KOPT-K1 (cell line): ENCODE data around the gene DIPK1A.

Experiments
- H3K27ac ChIP-seq: fragments of 200-600 bp; sonication (generic); 2 replicates; pipeline ENCODE4 v1.5.1; 2016; ENCODE audit warnings: antibody characterized with exemption, mild to moderate bottlenecking, low read depth, low read length; ENCODE audit not compliant: poor library complexity, severe bottlenecking
- H3K36me3 ChIP-seq: fragments of 200-600 bp; sonication (generic); 2 replicates; pipeline ENCODE4 v1.5.1; 2017; ENCODE audit warnings: antibody characterized with exemption, mild to moderate bottlenecking, low read length, moderate library complexity; ENCODE audit not compliant: insufficient read depth
- H3K9me3 ChIP-seq: fragments of 200-600 bp; sonication (generic); 2 replicates; pipeline ENCODE4 v1.5.1; 2017; ENCODE audit warnings: antibody characterized with exemption, low read length, mild to moderate bottlenecking; ENCODE audit not compliant: insufficient read depth, poor library complexity, severe bottlenecking

DIPK1A gene

DNA sequence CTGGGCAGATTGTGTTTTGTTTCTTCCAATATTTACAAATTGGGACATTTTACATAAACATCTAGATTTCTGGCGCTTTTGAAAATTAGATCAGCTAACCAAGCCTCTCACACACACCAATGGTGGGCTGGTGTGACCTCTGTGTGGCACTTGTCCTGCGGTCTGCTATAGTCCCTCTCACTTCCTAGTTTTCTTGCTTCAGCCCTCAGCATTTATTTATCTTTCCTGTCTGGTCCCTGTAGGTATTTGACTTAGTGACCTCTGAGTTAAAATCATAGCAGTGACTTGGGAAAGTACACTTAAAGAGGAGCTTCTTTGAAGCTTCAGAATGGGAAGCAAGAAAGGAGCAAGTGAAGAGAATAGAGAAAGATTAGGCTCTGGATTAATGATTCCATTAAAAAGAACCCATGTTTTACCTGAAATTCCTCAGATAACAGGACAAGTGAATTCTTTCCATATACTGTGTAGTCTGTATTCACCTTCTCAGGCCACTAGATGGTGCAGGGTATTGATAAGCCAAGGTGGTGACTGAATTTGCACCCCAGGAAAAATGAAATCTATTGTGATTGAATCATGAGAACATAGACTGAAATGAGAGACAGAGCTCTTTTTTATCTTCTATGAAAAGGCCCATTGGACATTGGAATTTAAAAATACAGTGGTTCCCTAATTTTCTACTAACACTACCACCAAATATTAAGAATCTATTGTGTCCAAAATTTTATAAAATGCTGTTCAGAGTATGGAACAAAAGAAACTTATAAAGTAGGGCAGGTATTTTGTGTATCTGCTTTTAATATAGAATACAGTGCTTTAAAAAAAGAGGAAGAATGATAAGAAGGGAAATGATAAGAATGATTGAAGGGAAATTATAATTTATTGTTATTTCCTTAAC lies 7.1 kb upstream of the DIPK1A start:
- Histone ChIP-seq H3K36me3 (no peaks in the 10 kb centered on the region), H3K27ac (no peak overlapping the region), H3K9me3 (no peaks in the 10 kb centered on the region)

DNA sequence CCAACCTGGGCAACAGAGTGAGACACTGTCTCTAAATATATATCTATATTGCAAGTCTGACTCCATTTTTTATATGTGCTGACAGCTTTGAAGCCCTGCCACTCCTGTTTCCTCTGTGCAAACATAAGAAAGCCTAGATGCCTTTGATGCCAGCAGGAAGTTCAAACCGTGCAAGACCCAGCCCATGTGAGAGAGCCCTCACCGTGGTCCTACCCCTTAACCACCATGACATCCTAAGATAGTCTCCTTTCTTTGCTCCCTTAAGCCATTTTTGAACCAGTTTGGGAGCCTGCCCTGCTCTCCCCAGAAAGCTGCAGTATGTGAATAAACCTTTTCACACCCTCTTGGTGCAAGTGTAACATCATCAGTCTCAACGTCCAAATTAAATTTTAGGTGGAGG lies 3.7 kb upstream of the DIPK1A start:
- H3K27ac ChIP-seq = peak overlapping the region; percentile 94
- H3K36me3 ChIP-seq = no peaks in the 10 kb centered on the region
- H3K9me3 ChIP-seq = no peaks in the 10 kb centered on the region

DNA sequence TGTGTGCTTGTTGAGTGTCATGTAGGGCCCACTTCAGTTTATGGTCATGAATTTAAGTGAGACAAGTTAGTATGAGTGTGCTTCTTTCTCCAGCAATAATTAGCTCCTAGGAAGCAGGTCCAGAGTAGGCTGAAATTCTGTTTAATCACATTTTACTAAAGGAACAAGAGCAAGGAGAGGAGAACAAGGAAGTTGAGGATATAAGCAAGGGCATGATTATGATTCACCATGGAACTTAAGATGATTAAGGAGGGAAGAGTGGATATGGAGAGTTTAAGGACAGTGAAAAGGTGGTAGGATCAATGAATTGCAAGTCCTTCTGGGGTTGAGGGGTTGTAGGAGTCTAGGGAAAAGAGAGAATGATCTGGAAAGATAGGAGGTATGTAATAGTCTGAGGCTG lies 3.1 kb upstream of the DIPK1A start:
- Histone ChIP-seq H3K36me3 (no peaks in the 10 kb centered on the region), H3K27ac (peak overlapping the region; percentile 94), H3K9me3 (no peaks in the 10 kb centered on the region)

DNA sequence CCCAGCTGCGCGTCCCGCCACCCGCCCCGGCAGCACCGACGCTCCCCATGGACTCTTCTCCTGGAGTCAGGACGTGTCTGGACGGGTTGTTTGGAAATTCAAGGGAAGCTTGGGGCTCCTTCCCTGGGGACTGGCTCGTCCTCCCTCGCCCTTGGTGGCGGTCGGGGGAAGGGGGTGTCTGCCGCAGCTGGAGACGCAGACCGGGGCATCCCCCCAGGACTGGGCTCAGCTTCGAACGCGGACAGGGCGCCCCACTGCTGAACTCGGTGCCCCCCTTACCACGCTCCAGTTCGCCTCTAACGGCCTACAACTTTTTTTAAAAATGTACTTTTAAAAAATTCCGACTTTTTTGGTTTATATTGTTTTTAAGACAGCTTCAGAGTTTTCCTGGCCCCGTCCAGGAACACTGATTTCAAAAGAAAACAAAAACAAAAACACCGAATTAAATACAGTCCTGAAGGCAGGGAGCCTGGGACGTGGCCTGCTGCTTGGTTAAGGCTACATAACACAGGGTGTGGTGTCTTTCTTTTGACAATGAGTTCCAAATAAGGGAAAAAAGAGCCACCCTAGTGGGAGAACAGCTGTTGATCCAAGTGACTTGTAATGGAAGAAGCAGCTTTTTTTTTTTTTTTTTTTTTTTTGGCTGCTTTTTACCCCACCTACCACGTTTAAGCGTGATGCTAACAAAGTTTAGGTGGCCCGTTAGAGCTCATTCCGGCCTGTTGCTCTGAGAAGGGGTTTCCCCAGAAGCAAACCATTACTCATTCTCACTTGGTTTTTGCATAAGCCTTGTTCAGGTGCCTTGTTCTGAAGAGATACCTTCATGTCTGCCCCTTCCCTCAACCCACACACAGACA lies 862 bp upstream of the DIPK1A start:
- Histone ChIP-seq H3K9me3 (no peaks in the 10 kb centered on the region), H3K36me3 (no peaks in the 10 kb centered on the region), H3K27ac (peak overlapping the region; percentile 94)

DNA sequence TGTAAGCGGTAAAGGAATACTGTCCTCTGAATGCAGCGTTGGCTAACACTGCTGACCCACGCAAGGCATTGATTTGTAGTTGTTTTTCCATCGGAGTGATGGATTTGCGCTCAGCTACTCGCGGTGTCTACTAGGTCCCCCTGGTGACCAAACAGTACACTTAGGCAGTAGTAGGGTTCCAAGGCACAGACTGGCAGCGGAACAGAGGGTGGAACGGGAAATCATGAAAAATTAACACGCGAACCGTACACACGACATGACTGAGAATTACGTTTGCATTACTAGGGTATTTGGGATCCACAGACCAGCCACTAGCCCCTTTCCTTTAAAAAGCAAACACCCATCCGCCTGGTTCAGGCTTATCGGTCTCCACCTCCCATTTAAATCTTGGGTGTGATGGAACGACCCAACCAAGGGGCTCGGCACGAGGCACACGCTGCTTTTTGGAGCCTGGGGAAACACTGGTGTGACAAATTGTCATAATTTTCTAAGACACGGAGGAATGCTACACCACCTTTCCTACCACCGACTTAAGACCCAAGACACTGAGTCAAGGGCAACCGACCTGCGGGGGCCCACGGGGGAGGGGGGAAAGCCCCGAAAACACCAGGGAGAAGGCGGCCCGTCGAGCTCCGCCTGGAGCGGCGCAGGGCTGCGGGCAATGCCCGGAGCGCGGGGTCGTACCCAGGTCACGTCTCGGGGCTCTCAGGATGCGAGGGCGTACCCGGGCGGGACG lies 699 bp downstream of the DIPK1A start:
- no peaks in the 10 kb centered on the region for H3K36me3 ChIP-seq
- no peaks in the 10 kb centered on the region for H3K9me3 ChIP-seq
- H3K27ac ChIP-seq = peak overlapping the region; percentile 94

DNA sequence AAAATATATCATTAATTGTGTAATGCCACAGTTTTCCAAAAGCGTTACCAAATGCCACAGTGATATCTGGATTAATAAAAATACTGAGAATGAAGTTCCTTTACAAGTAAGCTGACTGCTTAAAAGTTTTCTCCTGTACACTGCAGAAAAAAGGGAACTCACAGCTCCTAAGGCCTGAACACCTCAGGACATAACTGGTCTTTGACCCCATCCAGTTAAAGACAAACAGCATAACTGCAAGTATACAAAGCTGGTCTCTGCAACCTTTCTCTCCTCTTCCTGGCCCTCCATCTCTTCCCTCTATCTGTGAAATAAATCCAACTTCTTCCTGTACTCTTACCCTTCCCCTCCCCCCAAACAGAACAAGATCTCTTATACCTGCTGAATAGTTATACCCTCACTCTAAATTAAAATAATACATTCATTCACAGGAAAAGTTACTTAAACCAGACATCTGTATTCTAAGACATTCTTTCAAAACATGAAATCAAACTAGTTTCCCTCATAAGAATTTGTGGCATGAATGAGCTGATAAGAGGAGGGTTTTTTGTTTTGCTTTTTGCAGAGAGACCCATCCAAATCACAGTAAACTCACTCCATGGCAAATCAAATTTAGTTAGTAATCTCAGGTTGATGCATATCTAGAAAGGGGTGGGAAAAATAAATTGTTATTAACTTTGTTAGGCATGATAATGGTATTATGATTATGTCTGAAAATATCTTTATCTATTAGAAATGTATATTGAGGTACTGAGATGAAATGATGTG lies 2.9 kb downstream of the DIPK1A start:
- Histone ChIP-seq H3K36me3 (no peaks in the 10 kb centered on the region), H3K9me3 (no peaks in the 10 kb centered on the region), H3K27ac (peak overlapping the region; percentile 67)

DNA sequence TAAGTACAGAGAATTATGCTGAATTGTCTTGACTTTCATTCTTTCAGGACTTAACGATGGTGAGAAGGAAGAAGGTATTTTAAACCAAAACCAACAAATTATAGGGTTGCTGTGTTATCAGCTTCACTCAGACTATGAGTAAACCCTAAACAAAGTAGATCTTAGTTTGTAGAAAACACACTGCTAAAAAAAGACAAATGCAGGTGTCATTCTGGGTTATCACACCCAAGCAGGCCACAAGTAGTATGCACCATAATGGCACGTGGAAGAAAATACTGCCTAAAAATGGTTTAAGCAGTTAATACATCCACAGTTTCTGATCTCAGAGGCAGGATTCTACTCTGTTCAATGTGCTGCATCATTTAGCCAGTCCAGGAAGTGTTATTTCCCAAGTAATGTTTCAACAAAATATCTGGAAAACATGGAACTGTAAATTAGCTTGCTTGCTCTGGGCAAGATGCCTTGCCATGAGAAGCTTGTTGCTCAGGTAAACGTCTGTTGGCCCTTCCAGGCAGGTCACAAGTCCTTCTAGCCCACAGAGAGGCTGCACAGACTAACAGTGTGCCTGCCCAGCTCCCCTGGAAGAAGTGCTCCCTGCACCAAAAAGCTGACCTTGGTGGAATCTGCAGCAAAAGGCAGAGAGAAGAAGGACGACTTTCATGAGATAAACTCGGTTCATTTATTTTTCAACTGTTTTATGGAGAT lies 4.1 kb downstream of the DIPK1A start:
- peak overlapping the region; percentile 67 for H3K27ac ChIP-seq

DNA sequence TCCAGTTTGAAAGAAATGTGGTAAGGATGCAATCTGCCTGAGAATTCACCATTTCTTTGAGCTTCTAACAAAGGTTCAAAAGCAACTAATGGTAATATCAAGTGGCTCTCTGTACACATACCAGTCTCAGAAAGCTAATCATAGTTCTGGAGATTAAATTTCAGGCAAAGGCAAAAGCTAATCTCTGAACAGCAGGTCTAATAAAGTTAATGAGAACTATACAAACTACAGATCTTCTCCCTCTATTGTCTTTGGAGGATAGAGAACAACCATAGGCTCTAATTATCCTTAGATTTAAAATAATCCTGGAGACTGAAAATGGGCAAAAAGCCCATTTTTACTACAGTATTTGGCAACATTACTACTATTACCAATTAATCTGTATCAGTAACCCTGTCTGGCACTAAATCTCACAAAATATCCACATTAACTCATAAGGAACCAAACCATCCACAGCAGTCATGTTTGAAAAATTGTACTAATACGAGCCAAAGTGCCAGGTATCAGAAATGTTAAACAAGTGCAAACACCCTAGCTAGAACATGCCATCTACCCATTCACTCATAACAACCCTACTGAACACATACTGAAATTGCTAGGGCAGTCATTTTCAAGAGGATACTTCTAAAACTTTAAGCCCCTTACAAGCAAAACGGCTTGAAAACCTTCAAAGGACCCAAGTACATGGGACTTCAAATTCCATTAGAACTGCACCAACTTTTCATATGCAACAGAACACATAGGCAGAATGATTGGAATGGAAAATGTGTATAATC lies 4.8 kb downstream of the DIPK1A start:
- Histone ChIP-seq H3K9me3 (no peaks in the 10 kb centered on the region), H3K36me3 (no peaks in the 10 kb centered on the region), H3K27ac (peak overlapping the region; percentile 67)

More for the DNA sequence above, 4.1 kb downstream of the DIPK1A start:
- H3K36me3 ChIP-seq = no peaks in the 10 kb centered on the region
- no peaks in the 10 kb centered on the region for H3K9me3 ChIP-seq

DNA sequence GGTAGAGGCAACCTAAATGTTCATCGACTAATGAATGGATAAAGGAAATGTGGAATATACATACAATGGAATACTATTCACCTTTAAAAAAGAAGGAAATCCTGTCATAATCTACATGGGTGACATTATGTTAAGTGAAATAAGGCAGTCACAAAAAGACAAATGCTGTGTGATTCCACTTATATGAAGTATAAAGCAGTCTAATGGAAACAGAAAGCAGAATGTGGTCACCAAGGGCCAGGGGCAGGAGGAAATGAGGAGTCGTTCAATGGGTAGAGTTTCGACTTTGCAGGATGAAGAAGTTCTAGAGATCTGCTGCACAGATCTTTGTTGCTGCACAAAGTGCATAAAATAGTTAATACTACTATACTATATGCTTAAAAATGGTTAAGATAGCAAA lies 7.8 kb downstream of the DIPK1A start:
- Histone ChIP-seq H3K27ac (peak overlapping the region; percentile 83), H3K36me3 (no peaks in the 10 kb centered on the region), H3K9me3 (no peaks in the 10 kb centered on the region)

DNA sequence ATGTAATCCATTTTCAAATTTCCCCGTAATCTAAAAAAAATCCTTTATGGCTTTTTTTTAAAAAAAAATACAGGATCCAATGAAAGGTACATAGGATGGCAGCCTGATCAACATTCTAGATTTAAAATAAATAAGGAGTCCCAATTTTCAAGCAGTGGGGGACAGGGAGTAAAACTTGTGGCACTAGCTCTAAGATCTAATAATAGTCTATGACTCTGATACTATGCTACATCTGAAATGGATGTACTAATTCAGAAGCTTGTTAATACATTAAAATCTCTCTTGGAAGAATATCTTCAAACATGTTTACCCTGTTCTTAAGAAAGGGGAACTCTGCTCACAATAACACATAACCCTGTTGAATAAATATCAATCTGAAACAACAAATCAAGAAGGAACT lies 8.5 kb downstream of the DIPK1A start:
- Histone ChIP-seq H3K9me3 (no peaks in the 10 kb centered on the region), H3K36me3 (no peaks in the 10 kb centered on the region), H3K27ac (peak overlapping the region; percentile 83)

DNA sequence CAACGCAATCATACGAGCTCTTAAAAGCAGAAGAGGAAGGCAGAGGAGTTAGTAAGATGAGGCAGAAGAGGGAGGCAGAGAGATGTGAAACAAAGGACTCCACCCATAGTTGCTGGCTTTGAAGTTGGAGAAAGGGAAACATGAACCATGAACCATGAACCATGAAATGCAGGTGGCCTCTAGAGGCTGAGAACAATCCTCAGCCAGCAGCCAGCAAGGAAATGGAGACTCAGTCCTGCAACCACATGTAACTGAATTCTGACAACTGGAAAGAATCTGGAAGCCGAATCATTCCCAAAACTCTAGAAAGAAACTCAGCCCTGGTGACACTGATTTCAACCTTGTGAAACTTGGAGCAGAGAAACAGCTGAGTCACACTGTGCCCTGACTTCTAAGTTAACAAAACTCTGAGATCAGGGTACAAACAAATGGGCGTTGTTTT lies 10.1 kb downstream of the DIPK1A start:
- Histone ChIP-seq H3K27ac (peak overlapping the region; percentile 83), H3K36me3 (no peaks in the 10 kb centered on the region), H3K9me3 (no peaks in the 10 kb centered on the region)

DNA sequence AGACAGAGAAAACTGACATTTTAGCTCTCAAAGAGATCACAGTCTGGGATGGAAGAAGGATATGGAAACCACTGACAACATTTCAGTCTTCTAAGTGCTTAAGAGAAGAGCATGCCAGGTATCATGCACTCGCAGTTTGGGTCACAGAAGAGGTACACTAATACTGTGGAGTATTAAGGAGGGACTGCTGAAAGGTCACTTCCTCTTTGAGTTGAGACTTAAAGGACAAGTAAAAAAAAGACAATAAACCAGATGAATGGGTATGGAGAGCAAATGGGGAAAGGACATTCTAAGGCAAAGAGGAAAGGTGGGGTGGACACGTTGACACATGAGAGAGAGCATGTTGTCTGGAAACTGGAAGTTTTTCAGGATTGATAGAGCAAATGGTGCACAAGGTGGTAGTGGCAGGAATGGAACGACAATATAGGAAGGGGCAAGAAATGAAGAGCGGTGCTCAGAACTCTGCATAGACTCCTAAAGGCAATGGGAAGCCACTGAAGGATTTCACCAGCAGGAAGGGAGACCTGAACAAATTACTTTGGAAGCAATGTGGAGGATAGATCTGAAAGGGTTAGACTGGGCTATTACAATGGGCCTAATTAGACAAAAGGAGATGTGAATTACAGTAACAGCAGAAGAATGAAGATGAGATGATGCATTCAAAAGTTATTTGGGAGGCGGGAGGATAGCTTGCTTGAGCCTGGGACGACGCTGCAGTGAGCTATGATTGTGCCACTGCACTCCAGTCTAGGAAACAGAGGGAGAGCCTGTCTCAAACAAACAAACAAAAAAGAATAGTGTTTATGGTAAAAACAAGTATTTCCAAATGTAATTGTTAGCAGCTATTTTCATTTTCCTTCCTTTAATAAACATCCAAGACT lies 11.1 kb downstream of the DIPK1A start:
- H3K27ac ChIP-seq = peak overlapping the region; percentile 30
- no peaks in the 10 kb centered on the region for H3K36me3 ChIP-seq
- no peaks in the 10 kb centered on the region for H3K9me3 ChIP-seq
